OCI-LY1 (cell line): ENCODE measurements around the gene C9.

ENCODE experiments used
- CTCF ChIP-seq: fragments of 200-600 bp; sonication (generic), shearing (Covaris generic); IDR thresholded peaks from 2 replicates; pipeline ENCODE4 v1.5.1; 2017; ENCODE audit warnings: mild to moderate bottlenecking, antibody characterized with exemption, low read length, moderate library complexity, mixed read lengths
- EZH2 ChIP-seq: fragments of 200-600 bp; sonication (generic), shearing (Covaris generic); IDR thresholded peaks from 2 replicates; pipeline ENCODE4 v1.8.0; 2017; ENCODE audit warnings: borderline replicate concordance, mixed run types, mild to moderate bottlenecking, antibody characterized with exemption, low read length, moderate library complexity, mixed read lengths

GRCh38 chr5:39379693-39380092, 15.4 kb upstream of the C9 start:
- TF ChIP-seq CTCF (no peak), EZH2 (no peak)
